Peyer's patch (tissue), 4 donors: Measurements from ENCODE around the gene ATP1A1.

Experiments
- POLR2A ChIP-seq, 2 donors: fragments of 450-650 bp; IDR thresholded peaks; one replicate each; pipeline ENCODE4 v1.5.1; 2017; ENCODE audit warnings: antibody characterized with exemption in 2 of 2, mild to moderate bottlenecking in 2 of 2, moderate library complexity in 2 of 2
- TF ChIP-seq, protein P1 (sequence below), 6 experiments: fragments of 450-650 bp in 4 of 6; fragments of 200-600 bp in 2 of 6; sonication (generic) in 1 of 6; IDR thresholded peaks; one replicate each; pipeline ENCODE4 v1.5.1; 2017 to 2019; ENCODE audit warnings: antibody characterized with exemption in 6 of 6, mild to moderate bottlenecking in 3 of 6, moderate library complexity in 1 of 6

DNA sequence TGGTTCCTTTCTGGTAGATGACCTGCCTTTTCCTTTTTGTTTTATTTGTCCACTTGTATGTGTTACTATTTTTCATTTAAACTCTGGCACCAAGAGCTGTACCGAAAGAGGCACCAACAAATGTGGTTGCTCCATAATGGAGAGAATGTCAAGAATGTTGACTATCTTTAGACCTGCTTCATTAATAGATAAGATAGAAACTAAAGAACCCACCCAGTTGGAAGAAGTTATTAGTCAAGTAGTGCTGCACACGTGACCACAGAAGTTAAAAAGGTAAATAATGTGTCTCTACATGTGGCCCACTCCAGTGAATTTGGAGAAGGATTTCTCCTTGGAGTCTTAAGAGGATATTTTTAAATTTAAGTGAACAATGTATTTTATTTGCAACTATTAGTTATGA lies 9.3 kb downstream of the ATP1A1 start:
- TF ChIP-seq, protein P1, sequence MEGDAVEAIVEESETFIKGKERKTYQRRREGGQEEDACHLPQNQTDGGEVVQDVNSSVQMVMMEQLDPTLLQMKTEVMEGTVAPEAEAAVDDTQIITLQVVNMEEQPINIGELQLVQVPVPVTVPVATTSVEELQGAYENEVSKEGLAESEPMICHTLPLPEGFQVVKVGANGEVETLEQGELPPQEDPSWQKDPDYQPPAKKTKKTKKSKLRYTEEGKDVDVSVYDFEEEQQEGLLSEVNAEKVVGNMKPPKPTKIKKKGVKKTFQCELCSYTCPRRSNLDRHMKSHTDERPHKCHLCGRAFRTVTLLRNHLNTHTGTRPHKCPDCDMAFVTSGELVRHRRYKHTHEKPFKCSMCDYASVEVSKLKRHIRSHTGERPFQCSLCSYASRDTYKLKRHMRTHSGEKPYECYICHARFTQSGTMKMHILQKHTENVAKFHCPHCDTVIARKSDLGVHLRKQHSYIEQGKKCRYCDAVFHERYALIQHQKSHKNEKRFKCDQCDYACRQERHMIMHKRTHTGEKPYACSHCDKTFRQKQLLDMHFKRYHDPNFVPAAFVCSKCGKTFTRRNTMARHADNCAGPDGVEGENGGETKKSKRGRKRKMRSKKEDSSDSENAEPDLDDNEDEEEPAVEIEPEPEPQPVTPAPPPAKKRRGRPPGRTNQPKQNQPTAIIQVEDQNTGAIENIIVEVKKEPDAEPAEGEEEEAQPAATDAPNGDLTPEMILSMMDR (IDR thresholded peaks at IDR 0.05): no peak
- TF ChIP-seq POLR2A (IDR thresholded peaks at IDR 0.05): no peak
